GM19023 (cell line): ENCODE measurements around the gene CDYL2.

Experiments used
- ATAC-seq: cut with Tn5 transposase; IDR thresholded peaks from one replicate; pipeline ENCODE4 v1.9.1; 2021; ENCODE audit warnings: mild to moderate bottlenecking, moderate library complexity; ENCODE audit not compliant: unreplicated experiment

The CDYL2 gene

GRCh38 chr16:80563066-80563465 is 241.3 kb downstream of the CDYL2 start:
- ATAC-seq, result no peak

GRCh38 chr16:80559369-80559768 is 245.0 kb downstream of the CDYL2 start:
- ATAC-seq, result no peak

DNA sequence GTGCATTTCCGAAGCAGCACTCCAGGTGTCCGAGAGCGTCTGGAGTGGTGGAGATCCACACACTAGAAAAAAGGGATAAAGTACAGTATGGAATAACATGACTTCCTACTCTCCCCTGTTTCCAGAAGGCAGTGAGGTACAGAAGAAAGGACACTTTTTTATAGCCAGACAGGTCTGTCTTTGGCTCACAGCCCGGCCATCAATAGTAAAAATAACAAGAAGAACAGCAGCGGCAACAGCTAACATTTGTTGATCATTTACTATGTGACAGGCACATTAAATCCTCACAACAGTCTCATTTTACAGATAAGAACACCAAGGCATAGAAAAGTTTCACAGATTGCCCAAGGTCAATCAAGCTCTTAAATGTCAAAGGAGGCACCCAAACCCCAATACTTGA is 247.4 kb downstream of the CDYL2 start:
- no peak for ATAC-seq

DNA sequence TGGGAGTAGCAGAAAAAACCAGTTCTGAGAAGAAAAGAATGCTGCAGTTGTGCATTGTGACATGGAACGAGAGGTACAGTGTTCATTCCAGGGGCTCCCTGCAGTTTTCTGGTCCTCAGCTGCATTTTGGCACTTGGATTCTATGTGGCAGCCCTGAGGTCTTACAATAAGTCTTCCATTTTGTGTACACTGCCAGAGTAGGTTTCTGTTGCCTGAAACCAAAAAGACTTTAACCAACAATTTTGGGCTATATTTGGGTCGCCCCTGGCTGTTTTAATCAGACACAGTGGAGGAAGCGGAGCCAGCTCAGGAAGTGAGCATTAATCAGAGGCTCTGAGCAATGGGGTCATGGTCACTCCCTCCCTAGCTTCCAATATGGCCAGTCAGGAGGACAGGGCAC is 247.9 kb downstream of the CDYL2 start:
- ATAC-seq, result no peak

DNA sequence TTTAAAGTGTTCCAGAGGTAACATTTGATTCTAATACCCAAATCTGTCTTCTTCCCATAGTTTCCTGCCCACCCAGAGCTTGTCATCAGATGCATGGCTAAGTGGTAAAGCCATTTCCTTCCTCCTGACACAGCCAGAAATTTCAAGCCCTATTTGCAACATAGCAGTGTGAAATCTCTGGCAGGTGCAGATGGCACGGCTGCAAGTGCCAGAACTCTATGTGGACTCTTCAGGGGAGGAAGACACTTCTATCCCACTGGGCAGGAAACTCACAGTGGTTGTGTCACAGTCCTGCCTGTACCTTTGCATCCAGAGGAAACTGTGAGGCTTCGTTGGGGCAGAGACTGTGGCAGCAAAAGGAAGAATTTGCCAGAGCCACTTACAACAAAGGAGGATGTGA is 250.4 kb downstream of the CDYL2 start:
- no peak for ATAC-seq

- ATAC-seq, result no peak
Observed at GRCh38 chr16:80552277-80552676, 252.1 kb downstream of the CDYL2 start.
